Activated CD4-positive, CD25-positive, alpha-beta regulatory T cell treated with anti-CD3 and anti-CD28 coated beads, Interleukin-2, amount 50 U/mL, for 16 hours (primary cell): ENCODE measurements around the gene ALMS1.
"Not testable (repeated sequence)": the region's sequence is repeated elsewhere in the genome, so short reads cannot be mapped to it uniquely, and the experiment has no call there.

Experiments used
- DNase-seq: peaks from one replicate; pipeline ENCODE4 v3.0.0-alpha.2; 2020; ENCODE audit warnings: low read depth, low spot score

Gene ALMS1

DNA sequence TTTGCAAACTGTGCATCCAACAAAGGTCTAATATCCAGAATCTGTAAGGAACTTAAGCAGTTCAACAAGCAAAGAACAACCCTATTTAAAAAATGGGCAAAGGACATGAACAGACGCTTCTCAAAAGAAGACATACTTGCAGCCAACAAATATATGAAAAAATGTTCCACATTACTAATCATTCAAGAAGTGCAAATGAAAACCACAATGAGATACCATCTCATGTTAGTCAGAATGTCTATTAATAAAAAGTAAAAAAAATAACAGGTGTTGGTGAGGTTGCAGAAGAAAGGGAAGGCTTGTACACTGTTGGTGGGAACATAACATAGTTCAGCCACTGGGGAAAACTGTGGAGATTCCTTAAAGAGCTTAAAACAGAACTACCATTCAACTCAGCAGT is 130.4 kb downstream of the ALMS1 start:
- DNase-seq: no peak

DNA sequence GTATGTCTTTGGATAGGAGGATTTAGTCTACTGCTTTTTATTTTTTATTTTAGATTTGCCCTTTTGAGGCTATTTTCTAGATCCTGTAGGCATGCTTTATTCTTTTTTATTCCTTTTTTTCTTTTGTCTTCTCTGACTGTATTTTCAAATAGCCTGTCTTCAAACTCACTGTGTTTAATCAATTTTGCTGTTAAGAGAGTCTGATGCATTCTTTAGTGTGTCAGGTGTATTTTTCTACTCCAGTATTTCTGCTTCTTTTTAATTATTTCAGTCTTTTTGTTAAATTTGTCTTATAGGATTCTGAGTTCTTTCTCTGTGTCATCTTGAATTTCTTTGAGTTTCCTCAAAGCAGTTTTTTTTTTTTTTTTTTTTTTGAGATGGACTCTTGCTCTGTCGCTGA is 143.1 kb downstream of the ALMS1 start:
- DNase-seq: no peak

DNA sequence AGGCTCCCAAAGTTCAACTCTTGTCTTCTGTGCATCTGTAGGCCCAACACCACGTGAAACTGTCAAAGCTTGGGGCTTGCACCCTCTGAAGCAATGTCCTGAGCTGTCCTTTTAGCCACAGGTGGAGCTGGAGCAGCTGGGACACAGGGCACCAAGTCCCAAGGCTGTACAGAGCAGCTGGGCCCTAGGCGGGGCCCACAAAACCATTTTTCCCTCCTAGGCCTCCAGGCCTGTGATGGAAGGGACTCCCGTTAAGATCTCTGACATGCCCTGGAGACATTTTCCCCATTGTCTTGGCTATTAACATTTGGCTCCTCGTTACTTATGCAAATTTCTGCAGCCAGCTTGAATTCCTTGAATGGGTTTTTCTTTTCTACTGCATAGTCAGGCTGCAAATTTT is 145.1 kb downstream of the ALMS1 start:
- DNase-seq: not testable (repeated sequence)

DNA sequence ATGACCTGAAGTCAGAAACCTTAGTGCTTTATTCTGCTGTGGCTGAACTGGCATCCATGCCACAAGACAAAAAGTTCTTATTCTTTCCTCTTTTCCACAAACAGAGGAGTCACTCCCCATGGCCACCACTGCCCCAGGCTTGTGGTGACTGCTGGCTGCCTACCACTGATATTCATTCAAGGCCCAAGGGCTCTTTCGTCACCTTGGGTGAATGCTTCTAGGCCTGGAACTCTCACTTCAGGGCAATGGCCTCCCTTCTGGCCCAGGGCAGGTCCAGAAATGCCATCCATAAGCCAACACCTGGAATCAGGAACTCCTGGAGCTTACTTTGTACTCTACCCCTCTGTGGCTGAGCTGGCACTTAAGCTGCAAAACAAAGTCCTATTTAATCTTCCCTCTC is 146.7 kb downstream of the ALMS1 start:
- no peak for DNase-seq

DNA sequence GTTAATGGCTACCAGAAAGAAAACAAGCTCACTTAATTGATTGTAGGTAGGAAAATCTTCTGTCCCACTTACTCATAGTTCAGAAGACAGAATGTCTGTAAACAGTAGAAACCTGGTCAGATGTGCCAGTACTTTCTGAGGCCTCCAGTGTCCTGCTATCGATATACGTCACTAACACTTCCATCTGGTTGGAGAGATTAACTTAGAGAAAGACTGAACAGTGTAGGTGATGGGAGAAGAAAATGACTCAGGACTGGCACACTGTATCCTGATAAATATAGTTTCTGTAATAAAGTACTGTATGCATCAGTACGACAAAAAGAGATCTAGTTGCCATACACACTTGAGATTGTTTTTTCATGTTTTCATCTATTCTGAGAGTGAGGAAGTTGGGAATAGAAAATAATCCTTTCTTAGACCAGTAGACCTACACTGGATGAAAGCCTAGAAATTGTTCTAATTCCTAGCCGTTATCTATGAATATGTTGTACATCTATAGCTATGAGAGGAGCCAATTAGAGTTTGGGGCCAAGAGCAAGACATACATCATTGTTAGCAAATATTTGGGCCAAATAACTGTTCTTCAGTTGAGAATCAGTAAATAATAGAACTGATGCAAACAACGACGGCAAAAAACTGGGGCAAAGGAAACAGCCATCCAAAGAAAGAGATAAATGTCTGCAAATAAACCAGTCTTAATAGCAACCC is 150.7 kb downstream of the ALMS1 start:
- no peak for DNase-seq

DNA sequence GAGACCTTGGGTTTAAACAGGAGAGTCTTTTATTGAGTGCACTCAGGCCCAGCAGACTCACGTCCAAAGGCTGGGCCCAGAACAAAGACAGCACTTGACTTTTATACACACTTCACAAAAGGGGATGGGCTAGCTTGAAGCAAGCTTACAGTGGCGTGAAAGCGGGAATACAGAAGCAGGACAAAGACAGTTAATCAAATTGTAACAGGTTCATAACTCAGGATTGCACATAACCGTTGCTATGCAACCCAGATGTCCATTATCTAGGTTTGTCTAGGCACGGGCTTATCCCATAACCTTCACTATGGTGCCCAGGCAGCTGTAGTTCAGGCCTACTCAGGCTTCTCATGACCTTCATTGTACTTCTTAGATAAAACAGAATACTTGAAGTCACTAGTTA is 175.2 kb downstream of the ALMS1 start:
- not testable (repeated sequence) for DNase-seq

DNA sequence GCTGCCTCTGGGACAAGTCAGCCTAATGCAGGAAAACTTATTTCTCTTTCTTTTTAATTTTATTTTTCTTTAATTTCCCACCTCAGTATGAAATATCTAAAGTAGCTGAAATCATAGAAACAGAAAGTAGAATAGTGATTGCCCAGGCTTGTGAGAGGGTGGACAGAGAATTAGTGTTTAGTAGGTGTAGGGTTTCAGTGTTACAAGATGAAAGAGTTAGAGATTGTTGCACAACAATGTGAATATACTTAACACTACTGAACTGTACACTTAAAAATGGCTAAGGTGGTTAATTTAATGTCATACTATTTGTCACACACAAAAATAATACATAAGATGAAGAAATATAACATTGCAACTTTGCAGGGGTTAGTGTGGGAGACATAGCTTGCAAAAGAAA is 175.8 kb downstream of the ALMS1 start:
- DNase-seq: no peak

DNA sequence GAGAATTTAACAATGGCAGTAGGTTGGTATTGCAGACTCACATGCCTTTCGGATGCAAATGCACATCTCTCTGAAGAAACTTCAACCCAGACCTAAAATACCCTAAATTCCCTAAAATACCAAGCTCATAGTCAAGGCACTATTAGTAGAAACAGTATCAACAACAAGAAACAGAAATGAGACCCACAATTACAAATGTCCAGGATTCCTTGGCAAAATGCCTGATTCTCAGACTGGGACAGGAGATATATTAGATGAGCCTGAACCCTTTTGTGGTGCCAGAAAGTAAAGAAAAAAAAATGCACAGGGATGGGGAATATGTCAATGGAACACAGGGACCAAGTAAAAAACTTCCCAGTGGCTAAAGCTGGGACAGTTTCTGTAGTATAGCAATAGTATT is 179.3 kb downstream of the ALMS1 start:
- no peak for DNase-seq

DNA sequence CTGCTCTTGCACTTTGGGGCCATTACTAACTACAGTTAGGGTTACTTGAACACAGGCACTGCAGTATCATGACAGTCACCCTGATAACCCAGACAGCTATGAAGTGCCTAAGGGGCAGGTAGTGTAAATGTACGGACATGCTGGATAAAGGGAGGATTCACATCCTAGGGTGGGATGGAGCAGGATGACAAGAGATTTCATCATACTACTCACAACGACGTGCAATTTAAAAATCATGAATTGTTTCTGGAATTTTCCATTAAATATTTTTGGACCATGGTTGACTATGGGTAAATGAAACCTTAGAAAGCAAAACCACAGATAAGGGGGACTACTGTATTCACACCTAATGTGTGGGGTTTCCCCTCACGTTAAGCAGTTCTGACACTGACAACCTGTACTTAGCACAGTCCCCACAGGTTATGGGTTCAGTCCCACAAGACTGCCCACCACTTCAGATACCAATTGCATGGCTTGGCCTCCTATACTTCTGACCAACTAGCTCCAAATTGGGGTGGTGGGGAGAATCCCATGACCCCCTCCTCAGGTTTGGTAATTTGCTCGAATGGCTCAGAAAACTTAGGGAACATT is 180.7 kb downstream of the ALMS1 start:
- no peak for DNase-seq

DNA sequence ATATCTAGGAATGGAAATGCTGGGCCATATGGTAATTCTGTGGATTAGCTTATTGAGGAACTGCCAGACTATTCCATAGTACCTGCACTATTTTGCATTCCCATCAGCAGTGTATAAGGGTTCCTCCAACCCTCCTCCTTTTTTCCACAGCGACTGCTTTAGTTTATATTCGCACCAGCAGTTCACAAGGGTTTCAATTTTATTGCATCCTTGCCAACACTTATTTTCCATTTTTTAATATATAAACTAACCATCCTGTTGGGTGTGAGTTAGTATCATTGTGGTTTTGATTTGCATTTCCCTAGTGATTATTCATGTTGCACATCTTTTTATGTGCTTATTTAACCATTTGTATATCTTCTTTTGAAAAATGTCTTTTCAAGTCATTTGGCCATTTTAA is 189.6 kb downstream of the ALMS1 start:
- DNase-seq: no peak

DNA sequence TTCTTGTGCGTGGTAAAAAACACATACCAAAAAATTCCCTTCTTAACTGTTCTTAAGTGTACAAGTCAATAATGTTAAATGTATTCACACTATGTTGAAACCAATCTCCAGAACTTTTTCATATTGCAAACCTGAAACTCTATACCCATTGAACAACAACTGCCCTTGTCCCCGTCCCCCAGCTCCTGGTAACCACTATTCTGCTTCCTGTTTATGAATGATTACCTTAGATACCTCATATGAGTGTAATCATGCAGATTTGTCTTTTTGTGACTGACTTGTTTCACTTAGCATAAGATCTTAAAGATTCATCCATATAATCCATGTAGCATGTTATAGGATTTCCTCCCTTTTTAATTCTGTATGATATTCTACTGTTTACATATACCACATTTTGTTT is 196.7 kb downstream of the ALMS1 start:
- no peak for DNase-seq

DNA sequence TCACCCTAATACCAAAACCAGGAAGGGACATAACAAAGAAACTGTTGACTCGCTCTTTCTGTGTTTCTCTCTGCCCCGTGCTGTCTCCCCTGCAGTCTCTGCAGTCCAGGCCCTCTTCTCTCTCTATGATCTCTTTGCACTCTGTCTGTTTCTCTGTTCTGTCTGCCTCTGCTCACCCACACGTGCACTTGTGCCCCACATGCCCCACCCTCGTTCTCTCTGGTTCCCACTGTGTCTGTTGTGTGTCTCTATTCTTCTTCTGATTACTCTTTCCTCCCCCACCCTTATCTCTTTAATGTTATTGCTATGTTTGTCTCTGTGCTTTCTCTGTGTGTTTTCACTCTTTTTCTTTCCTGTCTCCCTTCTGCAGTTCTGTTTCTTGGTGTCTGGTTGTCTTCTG is 202.5 kb downstream of the ALMS1 start:
- DNase-seq: no peak

DNA sequence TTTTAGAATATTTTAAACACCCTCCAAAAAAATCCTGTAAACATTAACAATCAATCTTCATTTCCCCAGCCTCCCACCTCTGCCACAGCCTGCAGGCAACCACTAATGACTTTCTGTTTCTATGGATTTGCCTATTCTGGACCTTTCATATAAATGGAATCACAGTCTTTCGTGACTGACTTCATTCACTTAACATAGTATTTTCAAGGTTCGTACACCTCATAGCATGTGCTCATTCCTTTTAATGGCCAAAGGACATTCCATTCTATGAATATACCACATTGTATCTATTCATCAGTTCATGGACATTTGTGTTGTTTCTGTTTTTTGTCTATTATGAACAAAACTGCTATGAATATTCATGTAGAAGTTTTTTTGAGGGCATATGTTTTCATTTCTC is 208.0 kb downstream of the ALMS1 start:
- DNase-seq: no peak

DNA sequence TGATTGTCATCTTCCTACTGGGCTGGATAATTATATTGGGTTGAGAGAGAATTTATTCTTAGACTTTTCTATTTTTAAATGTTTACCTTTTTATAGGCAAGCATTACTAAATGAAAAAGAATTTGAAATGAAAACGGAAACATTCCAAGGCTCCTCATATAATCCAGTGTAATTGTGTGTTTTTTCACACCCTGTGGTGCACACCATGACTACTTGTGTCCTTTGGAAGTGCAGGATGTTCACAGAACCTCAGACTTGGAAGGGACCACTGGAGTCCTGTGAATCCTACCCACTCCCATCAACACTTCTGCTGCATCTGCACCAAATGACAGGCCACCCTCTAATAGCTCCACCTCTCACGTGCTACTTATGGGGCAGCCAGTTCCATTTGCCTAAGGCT is 208.6 kb downstream of the ALMS1 start:
- DNase-seq: no peak

DNA sequence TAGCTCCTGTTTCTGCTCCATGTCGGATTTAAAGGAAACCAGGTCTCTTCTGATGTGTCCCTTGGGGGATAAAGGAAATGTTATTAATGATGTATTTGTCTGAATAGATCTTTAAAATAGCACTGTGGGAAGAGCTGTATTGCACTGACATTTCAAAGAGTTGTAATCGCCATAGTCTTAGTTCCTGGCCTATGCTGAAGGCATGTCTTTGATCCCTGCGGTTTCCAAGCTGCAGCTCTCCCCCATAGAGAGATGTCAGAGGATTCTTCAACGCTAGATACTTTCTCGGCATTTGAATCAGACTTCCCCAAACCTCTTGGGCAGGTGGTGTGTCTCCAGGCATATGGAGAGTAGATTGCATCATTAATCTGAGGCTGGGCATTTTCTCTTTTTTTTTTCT is 216.1 kb downstream of the ALMS1 start:
- no peak for DNase-seq

DNA sequence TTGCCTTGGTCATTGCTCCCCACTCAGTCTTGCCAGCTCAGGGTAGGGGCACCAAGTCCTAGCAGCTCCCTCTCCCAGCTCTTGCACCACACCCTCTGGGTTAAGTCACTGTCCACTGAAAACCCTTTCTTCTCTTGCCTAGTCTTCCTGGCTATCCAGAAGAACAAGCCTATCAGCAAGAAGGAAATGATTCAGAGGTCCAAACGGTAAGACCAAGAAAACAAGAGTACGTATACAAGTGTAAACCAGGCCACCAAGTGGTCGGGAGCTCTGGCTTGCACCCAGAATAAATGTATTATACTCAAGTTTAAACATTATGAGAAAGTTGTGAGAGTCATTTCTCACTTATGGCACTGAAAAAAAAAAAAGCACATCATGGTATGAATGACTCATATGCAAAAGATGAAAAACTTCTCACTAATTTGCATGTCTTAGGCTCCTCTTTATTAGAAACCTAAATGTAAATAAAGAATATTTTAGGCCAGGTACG is 217.5 kb downstream of the ALMS1 start:
- not testable (repeated sequence) for DNase-seq

DNA sequence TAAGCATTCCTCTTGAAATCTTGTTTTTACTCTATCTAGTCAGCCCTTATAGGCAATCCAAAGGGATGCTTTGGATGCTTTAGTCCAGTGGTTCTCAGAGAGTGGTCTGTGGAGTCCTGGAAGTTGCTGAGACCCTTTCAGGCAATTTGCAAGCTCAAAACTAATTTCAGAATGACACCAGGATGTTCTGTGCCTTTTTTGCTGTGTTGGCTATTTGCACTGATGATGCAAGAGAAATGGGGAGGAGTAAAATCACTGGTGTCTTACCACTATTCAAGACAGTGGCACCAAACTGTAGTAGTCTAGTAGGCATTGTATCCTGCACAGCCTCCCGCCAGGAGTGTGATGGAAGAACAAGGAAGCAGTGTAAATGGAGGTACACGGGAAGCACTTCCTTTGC is 219.0 kb downstream of the ALMS1 start:
- DNase-seq: not testable (repeated sequence)

DNA sequence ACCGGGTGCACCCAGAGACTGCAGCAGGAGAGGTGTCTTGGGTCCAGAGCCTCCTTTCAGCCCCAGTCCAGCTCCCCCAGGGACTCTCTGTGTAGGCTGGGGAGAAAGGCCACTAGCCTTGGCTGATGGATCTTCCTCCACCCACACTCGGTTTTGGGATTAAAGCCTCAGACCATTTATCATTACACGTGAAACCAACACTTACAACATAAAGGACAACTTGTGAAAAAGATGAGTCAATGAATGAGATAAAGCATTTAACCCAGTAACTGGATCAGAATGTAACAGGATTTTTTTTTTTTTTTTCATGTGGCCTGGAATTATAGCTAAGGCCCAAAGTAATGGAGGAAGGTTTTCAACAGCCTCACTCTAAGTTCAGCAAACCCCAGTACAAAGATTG is 224.5 kb downstream of the ALMS1 start:
- DNase-seq: no peak

DNA sequence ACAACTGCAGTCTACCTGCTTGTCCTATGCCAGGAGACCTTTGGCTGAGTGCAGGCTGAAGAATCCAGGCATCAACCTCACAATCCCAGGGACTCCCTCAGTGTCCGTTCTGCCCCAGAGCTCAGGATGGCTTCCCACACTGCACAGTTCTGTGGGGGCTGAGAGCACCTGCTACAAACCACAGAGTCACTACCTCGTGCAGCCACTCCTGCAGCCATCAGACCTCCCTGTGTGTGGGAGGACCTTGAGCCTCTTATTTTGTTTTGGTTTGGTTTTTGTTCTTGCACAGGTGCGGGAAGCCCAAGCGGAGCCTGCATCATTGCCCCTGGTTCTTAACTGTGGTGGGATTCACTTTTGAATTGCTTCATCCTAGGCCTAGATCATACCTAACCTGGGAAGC is 225.6 kb downstream of the ALMS1 start:
- DNase-seq: no peak

DNA sequence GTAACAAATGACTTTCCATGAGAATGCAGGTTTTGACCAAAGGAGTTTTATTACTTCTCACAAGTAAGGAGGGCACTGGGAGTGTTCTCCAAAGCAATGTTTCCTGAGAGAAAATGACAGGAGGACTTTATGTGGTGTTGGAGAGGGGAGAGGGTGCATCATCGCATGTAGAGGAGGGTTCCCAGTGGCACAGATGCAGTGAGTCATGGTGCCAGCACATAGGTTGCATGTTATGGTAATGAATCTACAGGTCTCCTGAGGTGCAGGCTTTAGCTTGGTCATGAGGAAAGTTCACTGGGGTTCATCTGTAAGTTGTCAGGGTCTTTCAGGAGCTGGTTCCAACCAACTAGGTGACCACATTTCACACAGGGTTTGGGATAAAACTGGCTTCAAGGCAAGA is 226.2 kb downstream of the ALMS1 start:
- DNase-seq: no peak

DNA sequence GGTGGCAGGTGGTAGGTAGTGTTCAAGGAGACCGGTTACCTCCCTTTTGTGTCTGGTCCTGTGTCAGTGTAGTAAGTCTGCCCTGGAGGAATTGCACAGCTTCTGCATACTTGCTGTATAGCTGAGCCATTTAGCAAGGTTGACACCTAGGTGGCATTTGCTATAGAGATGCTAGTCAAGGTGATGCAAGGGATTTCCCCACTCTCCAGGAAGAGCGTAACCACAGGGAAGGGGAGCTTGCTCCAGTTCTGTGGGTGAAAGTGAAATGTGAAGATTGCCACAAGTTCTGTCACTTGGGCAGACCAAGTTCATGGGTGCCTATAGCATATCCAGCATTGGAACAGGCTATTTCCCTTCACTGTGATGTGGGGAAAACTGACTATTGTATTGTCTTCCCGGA is 228.5 kb downstream of the ALMS1 start:
- no peak for DNase-seq

DNA sequence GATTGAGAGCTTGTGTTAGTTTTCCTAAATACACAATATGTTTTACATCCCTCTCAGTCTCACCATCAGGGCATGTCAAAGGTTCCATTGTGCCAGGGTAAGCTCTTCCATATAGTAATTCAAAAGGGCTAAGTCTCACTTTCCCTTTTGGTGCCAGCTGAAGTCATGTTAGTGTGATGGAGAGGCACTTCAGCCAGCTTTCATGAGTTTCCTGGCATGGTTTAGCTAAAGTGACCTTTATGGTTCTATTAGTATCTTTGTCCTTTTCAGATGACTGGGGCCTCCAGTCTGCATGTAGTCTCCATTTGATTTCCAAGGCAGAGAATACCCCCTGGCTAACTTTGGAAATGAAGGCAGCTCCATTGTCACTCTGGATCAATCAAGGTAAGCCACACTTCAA is 229.4 kb downstream of the ALMS1 start:
- DNase-seq: no peak

DNA sequence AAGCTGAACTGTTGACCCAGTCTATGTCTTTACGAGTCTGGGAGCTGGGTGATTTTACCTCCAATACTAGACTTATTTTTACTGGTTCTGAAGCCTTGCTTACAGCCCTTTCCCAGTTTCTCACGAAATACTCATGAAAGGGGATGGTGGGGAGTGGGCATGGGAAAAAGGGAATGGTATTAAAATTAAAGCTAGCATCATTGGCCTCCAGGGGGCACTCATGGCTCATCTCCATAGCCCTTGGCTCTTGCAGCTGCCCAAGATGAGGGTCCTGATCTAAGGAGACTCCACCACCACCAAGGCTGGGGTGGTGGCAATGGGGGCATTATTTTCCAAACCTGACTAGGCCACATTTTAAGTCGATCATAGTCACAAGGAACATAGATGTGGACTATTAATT is 234.3 kb downstream of the ALMS1 start:
- DNase-seq: not testable (repeated sequence)

DNA sequence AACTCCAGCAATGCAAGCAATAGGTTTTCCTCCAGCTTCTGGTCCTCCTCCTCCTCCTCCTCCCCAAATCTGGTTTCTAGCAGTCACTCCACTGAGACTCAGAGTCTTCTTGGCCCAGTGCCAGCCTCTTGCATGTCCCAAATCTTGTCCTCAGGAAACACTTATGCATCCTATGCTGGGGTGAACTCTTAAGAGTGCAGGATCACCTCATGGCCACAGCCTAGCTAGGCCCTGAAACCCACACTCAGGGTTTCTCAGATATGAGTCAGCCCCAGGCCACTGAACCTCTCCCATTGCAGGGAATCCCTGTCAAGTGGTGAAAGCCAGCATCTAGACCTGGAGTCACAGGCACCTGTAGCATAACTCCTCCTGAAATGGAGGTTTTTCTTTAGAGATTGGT is 238.4 kb downstream of the ALMS1 start:
- DNase-seq: not testable (repeated sequence)
